ENCODE results near the gene IGLL5.
"Not testable (repeated sequence)": the region's sequence is repeated elsewhere in the genome, so short reads cannot be mapped to it uniquely, and the experiment has no call there.

DNA sequence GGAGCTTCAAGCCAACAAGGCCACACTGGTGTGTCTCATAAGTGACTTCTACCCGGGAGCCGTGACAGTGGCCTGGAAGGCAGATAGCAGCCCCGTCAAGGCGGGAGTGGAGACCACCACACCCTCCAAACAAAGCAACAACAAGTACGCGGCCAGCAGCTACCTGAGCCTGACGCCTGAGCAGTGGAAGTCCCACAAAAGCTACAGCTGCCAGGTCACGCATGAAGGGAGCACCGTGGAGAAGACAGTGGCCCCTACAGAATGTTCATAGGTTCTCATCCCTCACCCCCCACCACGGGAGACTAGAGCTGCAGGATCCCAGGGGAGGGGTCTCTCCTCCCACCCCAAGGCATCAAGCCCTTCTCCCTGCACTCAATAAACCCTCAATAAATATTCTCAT is 18.8 kb downstream of the IGLL5 start:
- TF ChIP-seq POLR2A (IDR thresholded peaks at IDR 0.05; ENCODE audit: extremely low read depth, insufficient read length); CTCF (IDR thresholded peaks at IDR 0.05; ENCODE audit: low read depth, low read length): not testable (repeated sequence)
